Amniotic stem cell (primary cell): Measurements from ENCODE around the gene ADGRG3.

Experiments used
- DNase-seq: peaks from one replicate; lab custom pipeline; 2025; lab: John Stamatoyannopoulos, UW

ADGRG3 gene

DNA sequence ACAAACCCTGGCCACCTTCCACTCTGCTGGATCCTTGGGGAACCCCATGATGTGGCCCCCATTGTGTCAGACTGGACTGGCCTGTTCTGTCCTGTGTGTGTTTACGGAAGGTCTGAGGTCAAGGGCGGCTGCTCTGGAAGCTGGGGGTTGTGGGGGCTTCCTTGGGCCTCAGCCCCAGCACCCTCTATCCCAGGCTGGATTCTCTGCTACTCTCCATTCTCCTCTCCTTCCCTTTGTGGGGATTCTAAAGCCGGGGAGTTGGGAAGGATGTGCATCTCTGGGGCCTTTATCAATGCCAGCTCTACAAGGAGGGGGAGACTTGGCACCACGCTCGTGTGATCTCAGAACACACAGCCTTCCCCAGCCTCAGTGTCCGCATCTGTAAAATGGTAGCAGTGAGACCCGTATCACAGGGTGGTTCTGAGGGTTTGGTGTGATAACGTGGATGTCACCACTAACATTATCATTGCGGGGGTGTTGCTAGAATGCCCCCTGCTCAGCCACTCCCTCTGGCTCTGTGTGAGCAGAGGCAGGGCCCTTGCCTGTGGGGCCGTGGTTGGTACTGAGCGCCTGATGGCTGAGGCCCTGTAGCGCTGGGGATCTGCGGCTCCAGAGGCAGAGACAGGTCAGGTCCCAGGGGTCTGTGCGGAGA lies 21.6 kb upstream of the ADGRG3 start:
- no peak for DNase-seq

DNA sequence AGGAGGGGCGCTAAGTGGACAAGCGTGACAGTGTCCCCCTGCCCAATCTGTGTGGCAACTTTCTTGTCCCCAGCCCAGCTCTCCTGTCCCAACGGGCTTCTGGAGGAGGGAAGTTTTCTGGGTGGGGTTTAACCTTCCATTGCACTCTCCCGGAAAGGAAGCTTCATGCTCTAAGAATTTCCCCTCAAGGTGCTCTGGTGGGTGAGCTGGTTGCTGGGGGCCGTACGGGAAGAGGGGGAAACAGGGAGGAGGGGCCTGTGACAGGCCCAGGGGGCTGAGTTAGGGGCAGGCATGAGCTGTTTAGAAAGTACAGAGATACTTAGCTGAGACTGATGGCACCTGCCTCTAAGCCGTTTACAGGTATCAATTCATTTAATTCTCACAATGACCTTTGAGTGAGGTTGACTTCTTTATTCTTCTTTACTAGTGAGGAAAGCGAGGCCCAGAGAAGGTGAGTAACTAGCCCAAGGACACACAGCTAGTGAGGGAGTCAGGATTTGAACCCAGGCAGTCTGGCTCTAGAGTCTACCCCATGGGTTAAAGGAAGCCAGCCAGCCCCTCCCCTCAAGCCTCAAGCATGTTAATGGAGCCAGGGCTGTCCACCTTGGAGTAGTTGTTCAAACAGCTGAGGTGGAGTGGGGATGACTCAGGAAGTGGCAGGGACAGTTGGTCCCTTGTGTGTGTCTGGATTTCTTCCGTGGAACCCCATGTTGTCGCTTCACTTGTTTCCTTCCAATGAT lies 20.8 kb upstream of the ADGRG3 start:
- no peak for DNase-seq

DNA sequence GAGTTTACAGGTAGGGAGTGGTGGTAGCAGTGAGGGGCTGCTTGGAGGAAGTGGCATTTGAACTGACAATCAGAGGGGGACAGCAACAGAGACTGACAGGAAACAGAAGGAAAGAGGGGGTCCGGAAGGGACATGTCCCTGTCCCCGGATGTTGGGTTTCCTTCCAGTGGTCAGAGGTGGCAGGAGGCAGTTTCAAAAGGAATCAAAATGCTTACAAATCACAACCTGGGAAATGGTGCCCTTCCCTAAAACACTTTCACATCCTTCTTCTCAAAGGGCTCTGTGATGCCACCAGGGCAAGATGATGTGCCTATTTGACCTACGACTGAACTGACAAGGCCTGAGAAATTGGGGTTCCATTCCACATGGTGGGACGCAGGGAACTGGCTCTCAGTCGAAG lies 20.0 kb upstream of the ADGRG3 start:
- no peak for DNase-seq

DNA sequence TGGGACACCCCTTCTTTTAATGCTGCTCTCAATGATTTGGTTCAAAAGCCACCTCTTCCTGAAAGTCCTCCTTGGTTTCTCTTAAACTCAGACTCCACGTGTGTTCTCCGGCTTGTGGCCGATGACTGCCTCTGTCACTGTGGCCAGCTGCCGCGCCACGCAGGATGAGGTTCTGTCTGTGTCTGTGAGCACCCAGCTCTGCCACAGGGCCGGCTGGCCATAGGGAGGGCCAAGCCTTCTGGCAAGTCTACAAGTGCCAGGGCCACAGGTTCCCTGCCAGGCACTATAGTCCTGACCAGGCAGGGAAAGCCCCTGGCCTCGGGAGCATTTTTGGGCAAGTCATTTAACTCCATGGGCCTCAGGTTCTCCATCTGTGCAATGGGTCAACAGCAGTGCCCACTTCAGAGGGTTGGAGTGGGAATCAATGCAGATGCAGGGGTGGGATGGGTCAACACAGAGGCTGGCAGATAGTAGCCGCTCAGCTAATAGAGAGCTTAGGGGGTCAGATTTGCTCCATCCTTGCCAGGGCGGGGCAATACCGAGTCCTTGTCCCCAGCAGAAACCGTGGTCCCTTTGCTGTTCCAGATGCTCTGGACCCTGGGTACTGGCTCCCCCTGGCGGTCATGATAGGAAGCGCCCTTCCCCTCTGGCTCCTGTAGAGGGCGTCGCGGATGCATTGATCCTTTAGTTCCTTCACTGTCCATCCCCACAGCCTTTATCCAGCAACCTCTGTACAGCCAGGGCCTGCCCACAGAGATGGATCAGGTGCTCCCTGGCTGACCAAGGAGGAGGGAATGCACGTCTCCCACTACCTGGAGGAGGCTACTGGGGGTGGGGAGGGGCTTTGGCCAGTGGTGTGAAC lies 19.3 kb upstream of the ADGRG3 start:
- peak; percentile 15 for DNase-seq

DNA sequence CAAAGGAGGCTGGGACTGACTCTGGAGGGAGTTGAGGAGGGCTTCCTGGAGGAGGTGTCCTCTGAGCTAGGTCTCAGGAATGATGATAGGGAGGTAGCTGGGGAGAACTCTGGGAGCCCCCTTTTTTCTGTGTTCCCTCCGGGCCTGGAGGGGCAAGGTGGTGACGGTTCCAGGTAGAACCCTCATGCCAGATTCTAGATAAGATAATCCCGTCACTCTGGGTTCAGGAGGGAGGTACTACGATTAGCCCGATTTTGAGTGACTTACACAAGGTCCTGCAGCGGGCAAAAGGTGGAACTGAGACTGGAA lies 18.7 kb upstream of the ADGRG3 start:
- DNase-seq = no peak

DNA sequence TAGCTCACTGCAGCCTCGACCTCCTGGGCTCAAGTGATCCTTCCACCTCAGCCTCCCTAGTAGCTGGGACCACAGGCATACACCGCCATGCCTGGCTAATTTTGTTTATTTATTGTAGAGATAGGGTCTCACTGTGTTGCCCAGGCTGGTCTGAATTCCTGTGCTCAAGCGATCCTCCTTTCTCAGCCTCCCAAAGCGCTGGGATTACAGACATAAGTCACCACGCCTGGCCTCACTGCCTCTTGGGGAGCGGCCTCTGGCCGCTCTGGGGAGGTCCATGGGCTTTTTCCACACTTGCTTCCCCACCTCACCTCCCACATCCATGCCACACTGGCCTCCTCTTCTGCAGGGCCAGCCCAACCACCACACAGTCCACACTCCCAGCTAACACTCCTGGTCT lies 18.3 kb upstream of the ADGRG3 start:
- no peak for DNase-seq

DNA sequence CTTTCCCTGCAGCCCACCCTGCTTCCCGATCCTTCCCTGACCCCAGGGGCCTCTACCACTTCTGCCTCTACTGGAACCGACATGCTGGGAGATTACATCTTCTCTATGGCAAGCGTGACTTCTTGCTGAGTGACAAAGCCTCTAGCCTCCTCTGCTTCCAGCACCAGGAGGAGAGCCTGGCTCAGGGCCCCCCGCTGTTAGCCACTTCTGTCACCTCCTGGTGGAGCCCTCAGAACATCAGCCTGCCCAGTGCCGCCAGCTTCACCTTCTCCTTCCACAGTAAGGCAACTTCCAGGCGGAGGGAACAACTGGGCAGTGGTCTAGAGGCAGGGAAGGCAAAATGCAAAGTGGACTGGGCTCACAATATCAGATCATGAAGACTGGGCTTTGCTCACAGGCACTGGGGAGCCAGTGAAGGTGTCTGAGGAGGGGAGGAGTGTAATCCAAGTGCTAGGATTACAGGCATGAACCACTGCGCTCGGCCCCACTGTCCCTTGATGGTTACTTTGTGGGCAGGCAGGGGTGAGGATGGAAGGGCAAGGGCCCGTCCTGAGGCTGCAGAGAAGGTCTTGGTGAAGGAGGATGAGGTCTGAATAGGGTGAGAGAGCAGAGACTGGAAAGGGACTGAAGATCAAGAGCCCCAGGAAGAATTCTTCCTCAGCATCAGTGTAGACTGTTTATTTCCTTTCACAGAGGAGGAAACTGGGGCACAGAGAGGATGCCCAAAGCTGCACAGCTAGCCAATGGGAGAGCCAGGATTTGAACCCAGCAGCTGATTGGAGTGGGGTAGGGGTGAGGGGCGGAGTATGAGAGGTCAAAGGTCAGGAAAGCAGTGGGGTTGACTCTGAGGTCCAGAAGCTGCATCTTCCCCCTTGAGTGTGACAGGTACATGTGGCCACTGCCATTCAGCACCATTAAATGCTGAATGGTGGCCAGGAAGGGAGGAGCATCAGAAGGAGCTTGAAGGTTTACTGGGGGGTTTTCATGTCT lies 16.5 kb upstream of the ADGRG3 start:
- no peak for DNase-seq

DNA sequence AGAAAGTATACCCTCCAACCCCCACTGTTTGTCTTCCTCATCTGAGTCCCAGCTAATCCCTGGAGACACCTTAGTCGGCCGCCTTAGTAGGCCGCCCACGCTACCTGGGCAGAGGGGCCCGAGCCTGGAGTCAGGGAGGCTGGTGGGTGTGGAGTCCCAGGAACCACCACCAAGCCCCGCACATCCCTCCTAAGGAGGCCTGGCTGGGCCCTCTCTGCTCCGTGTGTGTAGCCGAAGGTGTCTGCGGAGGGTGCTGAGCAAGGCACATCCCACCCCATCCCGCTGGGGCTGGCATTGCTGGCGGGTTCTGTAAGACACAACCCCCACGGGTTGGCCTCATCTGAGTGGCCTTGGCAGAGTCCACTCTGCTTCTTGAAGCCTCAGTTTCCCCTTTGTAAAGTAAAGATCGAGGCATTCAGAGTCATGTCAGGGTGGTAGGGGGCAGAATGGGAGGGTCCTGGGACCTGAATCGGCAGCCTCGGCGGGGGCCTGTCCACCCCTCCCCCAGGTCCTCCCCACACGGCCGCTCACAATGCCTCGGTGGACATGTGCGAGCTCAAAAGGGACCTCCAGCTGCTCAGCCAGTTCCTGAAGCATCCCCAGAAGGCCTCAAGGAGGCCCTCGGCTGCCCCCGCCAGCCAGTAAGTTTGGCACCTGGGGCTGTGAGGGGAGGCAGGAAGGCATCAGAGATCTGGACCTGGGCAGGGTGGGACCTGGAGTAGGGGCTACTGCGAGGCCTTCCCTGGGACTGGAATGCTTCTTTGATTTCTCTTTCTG lies 15.2 kb upstream of the ADGRG3 start:
- DNase-seq = no peak

DNA sequence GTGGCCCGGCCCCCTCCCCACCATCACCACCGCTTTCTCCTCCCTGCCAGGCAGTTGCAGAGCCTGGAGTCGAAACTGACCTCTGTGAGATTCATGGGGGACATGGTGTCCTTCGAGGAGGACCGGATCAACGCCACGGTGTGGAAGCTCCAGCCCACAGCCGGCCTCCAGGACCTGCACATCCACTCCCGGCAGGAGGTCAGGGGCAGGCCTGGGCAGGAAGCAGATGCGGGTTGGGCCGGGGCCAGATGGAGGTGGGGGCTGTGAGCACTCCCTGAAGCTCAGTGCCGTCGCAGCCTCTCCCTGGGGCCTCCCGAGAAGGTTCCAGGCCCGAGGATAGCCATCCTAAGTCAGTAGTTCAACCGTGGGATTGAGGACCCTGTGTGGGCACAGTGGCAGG lies 14.2 kb upstream of the ADGRG3 start:
- DNase-seq = no peak

DNA sequence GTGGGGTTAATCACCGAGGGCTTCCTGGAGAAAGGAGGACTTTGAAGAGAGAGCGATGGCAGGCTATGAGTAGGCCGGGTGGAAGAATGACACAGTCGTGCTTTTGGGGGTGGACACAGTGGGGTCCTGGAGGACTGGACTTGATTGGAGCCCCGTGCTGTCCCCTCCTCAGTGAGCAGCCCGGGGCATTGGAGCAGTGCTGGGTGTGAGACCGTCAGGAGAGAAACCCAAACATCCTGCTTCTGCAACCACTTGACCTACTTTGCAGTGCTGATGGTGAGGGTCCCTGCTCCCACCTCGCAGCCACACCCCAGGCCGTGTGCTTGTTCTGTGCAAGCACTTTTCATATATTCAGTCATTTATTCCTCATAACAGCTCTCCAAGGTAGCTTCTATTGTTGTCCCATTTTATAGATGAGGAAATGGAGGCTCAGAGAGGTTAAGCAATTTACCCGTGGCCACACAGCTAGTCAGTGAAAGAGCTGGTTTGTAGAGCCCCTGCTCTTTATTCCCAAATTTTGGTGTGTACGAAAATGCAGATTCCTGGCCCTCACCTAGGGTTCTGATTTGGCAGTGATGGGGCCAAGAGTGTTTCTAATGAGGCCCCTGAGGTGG lies 11.7 kb upstream of the ADGRG3 start:
- no peak for DNase-seq

DNA sequence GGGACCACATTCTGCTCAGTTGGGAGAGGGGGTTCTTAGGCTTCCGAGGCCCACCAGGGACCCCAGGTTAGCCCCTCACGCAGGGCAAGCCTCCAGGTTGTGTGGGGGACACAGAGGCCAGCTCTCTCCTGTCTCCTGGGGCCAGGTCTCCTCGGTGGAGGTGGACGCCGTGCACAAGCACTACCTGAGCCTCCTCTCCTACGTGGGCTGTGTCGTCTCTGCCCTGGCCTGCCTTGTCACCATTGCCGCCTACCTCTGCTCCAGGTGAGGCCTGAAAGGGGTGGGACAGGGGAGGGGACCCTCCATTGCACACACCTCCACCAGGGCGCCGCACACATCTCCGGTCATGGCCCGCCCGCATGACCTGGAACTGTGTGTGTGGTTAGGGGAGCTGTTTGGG lies 10.9 kb upstream of the ADGRG3 start:
- no peak for DNase-seq

DNA sequence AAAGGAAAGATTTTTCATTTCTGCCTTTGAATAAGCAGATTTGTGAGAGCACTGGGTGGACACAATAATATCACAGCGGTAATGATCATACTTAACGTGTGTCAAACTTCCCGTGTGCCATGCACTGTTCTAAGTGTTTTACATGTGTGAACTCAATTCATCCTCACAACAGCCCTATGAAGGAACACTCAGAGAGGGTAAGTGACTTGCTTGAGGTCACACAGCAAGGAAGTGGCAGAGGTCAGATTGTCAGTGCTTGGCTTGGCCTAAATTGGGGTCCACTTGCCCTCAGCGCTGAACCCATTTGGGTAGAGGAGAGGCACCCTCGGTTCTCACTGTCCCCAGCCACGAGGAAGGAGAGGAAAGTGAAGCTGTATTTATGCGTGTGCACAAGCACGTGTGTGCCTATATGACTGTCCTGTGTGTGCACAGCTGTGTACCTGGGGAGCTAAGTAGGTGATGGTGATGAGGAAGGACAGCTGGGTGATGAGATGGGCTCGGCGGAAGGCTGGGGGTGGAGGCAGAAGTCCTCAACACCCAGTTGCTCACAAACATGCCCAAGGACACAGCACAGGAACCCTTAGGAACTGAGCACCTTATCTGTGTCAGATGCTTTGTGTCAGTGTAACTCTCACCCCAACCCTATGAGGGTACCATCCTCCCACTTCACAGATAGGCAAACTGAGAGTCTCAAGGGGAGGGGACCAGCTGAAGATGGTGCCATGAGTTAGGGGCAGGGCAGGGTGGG lies 9.8 kb upstream of the ADGRG3 start:
- DNase-seq = no peak

DNA sequence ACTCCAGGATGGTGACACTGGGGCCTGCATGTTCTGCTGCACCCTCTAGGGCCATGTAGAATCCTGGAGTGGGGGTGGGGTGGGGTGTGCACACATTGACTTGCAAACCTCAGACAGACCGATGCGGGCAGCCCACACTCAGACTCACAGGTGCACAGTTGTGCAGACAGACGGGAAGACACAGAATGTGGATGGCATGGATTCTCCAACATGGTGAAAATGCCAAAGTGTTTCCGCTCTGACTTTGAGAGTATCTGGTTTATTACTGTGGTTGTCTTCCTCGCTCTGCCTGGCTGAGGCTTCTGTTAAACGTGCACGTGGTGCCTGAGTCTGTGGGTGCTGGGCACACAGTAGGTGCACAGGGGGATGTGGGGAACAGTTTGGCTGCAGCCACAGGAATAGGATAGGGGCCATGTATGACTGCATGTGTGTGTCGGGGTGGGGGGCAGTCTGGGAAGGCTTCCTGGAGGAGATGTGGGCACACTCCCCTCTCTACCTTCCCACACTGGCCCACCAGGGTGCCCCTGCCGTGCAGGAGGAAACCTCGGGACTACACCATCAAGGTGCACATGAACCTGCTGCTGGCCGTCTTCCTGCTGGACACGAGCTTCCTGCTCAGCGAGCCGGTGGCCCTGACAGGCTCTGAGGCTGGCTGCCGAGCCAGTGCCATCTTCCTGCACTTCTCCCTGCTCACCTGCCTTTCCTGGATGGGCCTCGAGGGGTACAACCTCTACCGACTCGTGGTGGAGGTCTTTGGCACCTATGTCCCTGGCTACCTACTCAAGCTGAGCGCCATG lies 9.0 kb upstream of the ADGRG3 start:
- DNase-seq = no peak

DNA sequence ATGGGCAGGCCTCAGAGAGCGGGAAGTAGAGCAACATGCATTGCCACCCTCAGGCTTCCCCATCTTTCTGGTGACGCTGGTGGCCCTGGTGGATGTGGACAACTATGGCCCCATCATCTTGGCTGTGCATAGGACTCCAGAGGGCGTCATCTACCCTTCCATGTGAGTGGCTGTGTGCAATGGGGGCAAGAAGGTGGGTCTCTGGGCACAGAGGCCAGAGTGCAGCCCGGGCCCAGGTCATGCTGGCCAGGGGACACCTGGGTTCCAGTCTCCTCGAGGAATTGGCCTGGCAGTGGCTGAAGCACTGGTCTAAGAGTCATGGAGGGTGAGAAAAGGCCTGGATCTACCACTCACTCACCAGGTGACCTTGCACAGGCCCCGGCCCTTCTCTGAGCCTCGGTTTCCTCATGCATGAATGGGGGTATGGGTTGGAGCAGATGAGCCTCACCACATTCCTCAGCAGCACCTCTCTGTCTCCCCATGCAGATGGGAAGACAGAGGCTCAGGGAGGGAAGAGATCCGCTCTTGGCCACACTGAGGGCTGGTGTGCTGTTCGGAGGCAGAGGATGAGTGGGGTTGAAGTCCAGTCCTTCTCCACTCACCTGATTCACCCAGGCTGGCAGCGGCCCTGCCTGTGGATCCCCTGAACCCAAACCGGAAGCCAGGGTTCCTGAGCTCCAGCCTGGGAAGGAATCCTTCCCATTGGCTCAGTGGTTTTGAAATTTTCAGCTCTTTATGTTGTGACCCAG lies 7.2 kb upstream of the ADGRG3 start:
- DNase-seq = no peak

DNA sequence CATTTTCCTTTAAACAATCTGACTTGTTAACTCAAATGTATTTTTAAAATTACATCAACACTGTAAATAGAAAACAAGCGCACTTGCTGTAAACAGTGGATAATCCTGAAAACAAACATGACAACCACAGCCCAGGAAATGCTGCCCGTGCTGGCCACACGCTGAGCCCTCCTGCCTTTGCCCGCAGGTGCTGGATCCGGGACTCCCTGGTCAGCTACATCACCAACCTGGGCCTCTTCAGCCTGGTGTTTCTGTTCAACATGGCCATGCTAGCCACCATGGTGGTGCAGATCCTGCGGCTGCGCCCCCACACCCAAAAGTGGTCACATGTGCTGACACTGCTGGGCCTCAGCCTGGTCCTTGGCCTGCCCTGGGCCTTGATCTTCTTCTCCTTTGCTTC lies 6.6 kb upstream of the ADGRG3 start:
- no peak for DNase-seq

DNA sequence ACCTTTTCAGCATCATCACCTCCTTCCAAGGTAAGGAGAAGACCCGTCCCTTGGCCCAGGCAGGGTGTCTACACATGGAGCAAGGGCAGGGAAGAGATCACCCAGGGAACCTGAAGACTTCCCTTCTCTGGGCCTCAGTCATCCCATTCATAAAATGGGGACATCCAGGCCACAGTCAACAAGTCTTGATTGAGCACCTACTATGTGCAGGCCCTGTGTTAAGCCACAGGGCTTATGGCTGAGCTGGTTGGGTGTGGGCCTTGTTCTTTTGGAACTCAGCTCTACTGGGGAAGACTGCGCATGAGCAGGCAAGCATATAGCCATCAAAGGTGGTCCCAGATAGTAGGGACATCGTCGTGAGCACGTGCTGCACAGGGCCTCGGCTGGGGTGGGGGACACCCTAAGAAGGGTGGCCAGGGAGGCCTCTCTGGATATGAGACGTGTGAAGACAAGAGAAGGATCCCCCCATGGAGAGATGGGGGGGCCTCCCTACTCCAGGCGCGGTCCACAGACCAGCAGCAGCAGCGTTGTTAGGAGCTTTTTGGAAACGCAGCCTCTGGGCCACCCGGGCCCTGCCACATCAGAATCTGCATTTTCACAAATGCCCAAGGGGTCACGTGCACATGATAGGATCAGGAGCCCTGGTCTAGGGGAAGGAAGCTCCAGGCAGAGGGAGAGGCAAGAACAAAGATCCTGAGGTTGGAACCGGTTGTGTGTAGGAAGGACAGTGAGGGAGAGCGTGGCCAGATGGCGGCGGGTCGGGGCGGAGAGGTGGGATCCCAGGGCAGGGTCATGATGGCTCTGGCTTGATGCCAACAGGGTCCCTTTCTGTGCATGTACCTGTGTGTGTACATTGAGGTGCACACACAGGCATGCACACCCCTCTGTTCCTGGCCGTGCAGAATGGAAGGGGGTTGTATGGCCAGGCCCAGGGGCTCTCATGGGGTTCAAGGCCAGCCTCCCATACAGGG lies 5.9 kb upstream of the ADGRG3 start:
- no peak for DNase-seq

DNA sequence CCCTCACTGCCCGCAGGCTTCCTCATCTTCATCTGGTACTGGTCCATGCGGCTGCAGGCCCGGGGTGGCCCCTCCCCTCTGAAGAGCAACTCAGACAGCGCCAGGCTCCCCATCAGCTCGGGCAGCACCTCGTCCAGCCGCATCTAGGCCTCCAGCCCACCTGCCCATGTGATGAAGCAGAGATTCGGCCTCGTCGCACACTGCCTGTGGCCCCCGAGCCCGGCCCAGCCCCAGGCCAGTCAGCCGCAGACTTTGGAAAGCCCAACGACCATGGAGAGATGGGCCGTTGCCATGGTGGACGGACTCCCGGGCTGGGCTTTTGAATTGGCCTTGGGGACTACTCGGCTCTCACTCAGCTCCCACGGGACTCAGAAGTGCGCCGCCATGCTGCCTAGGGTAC lies 4.7 kb upstream of the ADGRG3 start:
- DNase-seq = no peak
